DMS53 (cell line): ENCODE data around the gene FBN3.
"Not testable (repeated sequence)": the region's sequence is repeated elsewhere in the genome, so short reads cannot be mapped to it uniquely, and the experiment has no call there.

Source experiments
- DNase-seq: peaks from one replicate; lab custom pipeline; 2025; lab: John Stamatoyannopoulos, UW

FBN3 gene

DNA sequence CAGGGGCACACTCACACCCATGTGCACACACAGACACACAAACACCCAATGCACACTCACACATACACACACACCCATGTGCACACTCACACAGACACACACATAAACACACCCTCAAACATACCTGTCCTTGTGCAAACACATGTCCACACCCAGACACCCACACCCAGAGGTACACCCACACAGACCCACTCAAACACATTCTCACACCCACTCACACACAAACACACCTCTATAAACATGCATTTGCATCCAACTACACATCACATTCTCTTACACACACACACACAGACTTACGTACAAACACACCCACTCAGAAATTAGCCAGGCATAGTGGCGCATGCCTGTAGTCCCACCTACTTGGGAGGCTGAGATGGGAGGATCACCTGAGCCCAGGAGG is 31.4 kb downstream of the FBN3 start:
- DNase-seq = no peak

DNA sequence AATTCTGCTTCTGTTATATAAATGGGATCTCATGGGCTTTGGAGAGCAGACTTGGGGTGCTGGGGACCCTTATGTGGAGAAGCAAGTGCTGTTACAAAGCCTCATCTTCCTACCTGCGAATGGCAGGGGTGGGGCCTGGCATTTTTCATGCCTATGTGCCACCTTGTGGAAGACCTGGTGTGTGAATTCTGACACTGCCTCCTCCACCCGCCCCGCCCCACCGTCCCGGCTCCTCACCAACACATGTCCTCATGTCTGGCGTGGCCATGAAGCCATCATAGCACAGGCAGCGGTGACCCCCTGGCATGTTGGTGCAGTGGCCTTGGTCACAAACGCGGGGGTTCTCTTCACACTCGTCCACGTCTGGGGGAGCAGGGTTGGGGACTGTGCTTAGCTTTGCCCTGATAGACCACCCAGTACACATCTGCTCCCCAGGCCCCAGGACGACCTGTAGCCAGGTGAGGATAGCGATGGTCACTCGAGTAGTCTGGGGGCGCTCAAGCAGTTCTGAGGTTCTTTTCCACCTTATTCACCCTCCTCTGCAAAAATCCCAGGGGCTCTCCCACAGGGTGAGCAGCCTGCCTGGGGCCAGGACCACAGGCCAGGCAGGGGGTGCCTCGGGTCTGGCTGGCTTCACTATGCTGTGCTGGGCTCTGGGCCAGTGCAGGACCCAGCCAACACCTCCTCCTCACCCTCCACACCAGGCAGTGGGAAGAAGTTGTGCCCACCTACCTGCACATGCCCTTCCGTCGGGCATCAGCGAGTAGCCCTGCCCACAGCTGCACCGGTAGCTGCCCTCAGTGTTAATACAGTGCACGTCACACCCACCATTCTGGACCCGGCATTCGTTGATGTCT is 32.7 kb downstream of the FBN3 start:
- DNase-seq = no peak

DNA sequence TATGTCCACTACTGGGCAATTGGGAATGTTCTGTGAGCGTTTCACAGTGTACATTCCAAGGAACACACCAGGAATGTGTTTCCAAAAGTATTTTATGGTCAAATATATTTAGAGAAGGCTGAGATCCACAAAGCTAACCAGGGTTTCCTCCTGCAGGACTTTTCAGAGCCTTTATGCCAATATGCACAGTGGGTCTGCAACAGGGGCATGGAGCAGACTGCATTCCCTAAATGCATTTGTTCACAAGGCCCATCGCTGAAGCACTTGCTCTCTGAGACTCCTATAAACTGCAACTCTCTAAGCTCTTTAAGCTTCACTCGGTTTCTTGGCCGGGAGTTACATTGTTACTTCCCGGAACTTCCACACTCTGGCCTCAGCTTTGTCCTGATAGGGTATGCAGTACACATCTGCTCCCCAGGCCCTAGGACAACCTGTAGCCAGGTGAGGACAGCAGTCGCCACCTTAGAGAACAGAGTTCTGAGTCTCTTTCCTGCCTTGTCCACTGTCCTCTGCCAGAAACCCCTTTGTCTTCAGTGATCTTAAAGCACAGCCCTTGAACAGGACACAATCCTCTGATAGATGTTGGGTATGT is 33.5 kb downstream of the FBN3 start:
- DNase-seq = peak; percentile 20

DNA sequence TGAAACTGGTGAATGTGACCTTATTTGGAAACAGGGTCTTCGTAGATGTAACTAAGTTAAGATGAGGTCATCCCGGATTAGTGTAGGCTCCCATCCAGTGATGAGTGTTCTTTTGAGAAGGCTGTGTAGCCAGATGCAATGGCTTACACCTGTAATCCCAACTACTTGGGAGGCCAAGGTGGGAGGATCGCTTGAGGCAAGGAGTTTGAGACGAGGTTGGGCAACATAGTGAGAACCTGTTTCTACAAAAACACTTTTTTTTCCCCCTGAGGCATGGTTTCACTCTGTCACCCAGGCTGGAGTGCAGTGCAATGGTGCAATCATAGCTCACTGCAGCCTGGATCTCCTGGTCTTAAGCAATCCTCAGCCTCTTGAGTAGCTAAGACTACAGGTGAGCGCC is 36.4 kb downstream of the FBN3 start:
- no peak for DNase-seq

DNA sequence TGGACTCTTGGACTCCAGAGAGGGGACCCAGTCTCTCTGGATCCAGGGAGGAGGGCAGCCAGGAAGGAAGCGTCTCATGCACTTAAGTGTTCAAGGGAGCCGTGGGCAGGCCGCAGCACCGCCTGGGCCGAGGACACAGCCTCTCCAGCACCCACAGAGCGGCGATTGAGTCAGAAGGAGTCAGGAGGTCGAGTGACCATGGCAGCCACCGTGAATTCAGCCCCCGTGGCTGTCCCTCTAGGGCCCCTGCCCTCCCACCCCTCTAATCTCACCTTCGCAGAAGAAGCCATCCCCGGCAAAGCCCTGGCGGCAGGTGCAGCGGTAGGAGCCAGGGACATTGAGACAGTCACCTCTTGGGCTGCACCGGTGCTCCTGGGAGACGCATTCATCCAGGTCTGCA is 38.0 kb downstream of the FBN3 start:
- DNase-seq = no peak

DNA sequence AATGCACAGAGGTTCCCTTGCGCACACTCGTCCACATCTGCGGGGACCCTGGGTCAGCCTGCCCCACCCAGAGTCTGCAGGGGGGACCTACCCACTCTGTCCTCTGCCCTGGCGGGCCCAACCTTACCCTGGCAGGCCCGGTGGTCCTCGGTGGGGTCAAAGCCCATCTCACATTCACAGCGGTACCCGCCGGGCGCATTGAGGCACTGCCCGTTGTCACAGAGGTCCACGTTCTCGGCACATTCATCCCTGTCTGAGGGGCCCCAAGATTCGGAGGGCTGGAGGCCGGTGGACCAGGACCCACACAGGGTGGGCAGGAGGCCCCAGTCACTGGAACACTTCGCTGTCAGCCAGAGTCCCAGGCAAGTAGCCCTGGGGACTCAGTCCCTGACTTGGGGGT is 38.5 kb downstream of the FBN3 start:
- no peak for DNase-seq

DNA sequence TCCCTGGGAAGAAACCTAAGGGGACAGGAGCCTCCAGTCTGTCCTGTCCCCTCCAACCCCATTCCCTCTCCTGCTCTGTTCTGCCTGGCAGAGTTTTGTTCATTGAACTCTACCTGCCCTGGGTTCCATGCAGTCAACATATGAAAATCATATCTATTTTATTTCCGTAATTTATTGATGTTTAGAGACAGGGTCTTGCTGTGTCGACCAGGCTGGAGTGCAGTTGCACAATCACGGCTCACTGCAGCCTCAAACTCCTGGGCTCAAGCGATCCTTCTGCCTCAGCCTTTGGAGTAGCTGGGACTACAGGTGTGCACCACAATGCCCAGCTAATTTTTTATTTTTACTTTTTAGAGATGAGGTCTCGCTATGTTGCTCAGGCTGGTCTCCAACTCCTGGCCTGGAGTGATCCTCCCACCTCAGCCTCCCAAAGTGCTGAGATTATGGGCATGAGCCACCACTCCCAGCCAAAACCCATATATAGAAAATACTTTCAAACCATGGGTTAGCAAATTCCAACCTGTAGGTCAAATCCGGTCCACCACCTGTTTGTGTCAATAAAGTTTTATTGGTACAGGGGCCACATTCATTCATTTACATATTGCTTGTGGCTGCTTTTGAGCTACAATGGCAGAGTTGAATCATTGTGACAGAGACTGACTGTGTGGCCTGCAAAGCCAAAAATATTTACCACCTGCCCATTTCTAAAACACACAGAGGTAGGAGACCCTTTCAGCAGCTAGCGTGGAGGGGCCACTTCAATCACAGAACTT is 39.3 kb downstream of the FBN3 start:
- no peak for DNase-seq

DNA sequence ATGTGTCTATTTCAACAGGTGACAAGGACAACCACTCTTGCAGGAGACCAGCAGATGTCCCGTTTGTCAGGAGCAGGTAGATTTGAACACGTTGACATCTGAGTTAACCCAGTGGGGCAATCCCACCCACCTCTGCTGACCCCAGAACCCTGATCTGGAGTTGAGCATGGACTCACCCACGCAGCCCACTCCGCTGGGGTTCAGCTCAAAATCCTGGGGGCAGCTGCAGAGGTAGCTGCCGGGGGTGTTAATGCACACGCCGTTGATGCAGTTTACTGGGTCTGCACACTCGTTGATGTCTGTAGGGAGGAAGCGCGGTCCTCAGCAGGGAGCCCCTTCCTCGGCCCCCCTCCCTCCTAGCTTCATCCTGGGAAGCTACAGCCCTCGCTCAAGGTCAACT is 39.9 kb downstream of the FBN3 start:
- no peak for DNase-seq

DNA sequence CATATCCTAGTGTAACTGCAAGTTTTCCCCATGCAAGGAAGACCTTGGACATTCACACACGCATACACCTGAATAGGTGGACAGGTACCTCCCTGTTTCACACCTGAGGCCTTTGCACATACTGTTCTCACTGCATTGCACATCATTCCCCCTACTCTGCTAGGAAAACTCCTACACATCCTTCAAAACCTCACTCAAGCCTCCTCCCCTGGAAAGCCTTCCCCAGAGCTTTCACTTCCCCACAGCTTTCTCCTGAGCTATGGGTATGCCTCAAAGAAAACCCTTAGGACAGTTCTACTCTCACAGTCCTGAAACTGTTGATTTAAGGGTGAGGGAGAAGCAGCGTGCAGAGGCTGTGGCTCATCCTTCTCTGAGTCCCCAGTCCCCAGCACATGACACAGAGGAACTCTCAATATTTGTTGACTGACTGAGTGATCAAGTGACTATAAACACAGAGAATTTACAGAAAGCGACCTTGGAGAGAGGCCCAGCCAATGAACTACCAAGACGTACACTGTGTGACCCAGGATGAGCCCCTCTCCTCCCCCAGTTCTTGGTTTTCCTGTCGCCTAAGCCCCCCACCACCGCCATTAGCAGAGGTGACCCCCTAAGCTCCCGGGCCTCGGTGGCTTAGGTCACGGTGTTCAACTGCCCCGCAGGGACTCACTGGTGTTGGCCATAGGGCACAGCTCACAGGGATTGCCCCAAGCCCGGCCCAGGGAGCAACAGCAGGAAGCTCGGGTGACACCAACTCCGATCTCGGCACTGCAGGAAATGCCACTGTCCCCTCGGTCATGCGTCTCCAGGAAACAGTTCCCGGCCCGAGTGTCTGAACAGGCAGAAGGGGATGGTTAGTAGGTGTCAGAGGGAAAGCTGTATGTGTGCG is 40.6 kb downstream of the FBN3 start:
- no peak for DNase-seq

DNA sequence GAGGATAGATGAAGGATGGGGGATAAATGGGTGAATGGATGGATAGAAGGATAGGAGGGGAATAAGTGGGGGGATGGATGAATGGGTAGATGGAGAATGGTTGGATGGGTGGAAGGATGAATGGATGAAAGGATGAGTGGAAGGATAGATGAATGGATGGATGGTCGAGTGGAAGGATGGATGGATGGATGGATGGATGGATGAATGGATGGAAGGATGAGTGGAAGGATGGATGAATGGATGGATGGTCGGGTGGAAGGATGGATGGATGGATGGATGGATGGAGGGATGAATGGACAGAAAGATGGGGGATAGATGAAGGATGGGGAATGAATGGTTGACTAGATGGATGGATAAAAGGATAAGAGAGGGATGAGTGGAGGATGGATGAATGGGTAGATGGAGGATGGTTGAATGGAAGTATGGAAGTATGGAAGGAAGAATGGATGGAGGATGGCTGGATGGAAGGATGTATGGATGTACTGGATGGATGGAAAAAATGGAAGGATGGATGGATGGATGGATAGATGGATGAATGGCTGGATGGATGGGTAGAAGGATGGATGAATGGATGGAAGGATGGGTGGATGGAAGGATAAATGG is 42.0 kb downstream of the FBN3 start:
- no peak for DNase-seq

DNA sequence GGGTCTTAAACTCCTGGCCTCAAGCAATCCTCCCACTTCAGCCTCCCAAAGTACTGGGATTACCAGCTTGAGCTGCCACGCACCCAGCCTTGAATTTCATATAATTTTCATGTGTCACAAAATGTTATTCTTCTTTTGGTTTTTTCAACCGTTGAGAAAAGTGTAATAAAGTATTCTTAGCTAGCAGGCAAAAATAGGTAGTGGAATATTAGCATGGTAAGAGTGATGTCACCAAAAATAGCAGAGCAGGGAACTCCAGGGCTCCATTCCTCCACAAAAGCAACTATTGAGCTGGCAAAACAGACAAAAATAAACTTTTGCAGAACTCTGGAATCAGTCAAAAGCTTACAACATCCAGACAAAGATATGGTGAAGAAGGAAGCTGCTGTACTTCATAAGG is 43.9 kb downstream of the FBN3 start:
- no peak for DNase-seq

DNA sequence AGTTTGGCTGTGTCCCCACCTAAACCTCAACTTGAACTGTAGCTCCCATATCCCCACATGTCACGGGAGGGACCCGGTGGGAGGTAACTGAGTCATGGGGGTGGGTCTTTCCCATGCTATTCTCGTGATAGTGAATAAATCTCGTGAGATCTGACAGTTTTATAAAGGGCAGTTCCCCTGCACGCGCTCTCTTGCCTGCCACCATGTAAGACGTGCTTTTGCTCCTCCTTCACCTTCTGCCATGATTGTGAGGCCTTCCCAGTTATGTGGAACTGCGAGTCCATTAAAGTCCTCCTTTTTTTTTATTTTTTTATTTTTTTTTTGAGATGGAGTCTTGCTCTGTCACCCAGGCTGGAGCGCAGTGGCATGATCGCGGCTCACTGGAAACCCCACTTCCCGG is 47.5 kb downstream of the FBN3 start:
- DNase-seq = not testable (repeated sequence)

DNA sequence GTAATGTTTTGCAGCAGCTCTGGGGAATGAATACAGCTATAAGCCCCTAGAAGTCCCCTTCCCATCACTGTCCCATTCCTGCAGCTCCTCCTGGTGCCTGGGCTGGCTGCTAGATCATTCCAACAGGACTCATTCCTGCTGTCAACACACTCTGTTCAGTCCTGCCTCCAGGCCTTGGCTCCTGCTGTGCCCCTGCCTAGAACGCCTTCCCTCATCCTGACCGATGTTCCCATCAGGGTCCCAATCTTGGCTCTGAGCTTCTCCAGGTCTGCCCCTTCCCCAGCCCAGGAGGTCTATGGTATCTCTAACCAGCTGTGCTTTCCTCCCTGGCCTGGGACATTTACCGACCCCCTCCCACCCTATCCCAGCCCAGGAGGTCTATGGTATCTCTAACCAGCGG is 48.1 kb downstream of the FBN3 start:
- DNase-seq = no peak

DNA sequence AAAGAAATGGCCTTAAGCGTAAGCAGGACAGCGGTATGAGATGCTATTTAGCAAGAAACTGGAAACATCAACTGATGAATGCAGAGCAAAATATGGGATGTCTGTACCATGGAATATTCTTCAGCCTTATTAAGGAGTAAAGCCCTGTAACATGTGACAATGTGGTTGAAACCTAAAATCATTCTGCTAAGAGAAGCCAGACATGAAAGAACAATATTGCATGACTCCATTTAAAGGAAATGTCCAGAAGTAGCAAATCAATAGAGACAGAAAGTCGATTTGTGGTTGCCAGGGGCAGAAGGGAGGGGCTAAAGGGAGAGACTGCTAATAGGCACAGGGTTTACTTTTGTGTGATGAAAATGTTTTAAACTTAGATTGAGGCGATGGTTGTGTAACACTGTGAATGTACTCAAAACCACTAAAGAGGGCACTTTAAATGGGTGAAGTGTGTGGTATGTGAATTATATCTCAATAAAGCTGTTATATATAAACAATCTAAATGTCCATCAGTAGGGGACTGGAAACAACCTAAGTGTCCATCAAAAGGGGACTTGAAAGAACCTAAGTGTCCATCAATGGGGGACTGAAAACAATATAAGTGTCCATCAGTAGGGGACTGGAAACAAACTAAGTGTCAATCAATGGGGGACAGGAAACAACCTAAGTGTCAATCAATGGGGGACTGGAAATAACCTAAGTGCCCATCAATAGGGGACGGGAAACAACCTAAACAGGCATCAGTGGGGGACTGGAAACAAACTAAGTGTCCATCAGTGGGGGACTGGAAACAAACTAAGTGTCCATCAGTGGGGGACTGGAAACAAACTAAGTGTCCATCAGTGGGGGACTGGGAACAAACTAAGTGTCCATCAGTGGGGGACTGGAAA is 51.5 kb downstream of the FBN3 start:
- DNase-seq = no peak

DNA sequence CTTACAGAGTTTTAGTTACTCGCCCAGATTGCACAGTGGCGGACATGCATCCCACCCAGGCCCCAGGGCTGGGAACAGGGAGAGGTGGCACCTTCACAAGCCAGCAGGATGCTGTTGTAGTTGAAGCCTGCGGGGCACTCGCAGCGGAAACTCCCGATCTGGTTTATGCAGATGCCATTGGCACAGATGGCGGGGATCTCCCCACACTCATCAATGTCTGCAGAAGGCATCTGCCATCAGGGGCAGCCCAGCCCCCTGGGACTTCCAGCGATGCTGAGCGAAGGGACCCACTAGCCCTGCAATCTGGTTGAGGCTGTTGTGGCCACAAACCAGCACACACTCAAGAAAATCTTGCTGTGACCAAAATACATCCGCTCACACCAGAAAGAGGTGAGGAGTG is 52.2 kb downstream of the FBN3 start:
- no peak for DNase-seq

DNA sequence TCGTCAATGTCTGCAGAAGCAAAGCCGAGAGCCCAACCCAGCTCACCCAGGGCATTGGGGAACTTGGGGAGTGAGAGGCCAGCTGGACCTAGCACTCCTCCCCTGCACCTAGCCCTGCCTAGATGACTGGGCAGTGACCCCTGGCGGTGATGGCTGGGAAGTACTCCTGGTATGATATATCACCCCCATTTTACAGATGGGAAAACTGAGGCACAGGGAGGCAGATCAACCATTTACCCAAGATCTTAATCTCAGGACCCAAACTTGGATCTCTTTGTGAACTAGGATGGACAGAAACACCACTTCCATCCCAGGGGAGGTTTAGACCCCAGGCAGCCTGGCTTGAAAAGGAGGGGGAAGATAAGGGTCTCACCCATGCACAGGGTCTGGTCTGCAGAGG is 53.3 kb downstream of the FBN3 start:
- peak; percentile 35 for DNase-seq

DNA sequence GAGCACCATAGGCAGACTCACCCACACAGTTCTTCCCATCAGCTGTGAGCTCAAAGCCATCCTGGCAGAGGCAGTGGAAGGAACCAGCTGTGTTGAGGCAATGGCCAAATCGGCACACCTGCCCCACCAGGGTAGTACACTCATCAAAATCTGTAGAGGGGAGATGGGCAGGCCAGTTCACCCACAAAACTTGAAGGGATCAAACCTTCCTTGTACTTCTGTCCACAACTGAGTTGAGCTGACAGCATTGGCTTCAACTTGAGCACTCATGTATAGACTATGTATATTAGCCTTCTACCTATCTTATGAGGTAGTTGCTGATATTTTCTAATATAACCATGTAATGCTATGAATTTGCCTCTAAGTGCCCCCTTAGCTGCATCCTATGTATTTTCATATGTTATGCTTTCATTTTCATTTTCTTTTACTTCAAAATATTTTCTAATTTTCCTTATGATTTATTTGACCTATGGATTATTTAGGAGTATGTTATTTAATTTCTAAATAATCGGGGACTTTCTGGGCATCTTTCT is 54.0 kb downstream of the FBN3 start:
- no peak for DNase-seq

DNA sequence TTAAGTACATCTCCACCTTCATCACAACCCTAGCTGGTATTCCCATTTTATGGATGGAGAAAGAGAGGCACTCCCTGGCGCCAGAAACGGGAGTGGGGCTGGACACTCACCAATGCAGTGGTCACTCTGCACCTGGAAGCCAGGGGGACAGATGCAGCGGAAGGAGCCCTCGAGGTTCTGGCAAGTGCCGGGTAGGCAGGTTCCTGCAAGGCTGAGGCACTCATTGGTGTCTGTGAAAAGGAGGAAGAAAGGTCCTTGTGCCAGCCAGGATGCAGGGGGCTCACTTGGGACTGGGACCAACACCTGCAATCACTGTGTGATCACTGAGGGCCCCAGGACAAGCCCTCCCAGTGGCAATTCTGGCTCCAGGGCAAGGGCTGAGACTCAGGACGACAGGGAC is 55.1 kb downstream of the FBN3 start:
- no peak for DNase-seq

DNA sequence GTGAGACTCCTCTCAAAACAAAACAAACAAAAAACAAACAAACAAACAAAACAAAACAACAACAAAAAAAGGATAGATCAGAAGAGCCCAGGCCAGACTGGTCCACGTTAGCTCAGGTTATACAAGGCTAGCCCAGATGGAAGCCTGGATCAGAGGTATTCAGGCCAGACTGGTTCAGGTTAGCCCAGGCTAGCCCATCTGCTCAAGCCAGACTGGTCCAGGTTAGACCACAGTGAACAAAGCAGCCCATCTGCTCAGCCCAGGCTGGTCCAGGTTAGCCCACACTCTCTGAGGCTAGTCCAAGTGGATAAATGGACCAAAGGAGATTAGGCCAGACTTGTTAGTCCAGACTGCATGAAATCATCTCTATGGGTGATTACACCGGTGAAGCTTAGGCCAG is 55.7 kb downstream of the FBN3 start:
- no peak for DNase-seq

DNA sequence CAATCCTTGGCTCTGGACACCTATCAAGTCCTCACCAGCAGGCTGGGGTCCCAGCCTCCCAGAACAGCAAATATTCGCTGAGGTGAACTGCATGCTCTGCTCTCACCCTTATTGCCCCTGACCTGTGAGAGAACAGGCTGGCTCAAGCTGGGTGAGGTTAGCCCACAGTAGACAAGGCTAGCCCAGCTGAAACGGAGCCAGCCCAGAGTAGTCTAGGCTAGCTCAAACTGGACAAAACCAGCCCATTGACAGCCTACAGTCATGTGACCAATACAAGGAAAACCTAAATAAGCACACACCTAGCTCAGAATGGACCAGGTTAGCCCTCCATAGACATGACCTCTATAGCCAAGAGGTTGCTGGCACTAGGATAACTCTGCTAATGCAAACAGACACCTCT is 58.4 kb downstream of the FBN3 start:
- DNase-seq = no peak
